H1 (cell line): ENCODE data around the gene ADARB2.

ENCODE experiments used
- CTCF ChIP-seq, 3 experiments: IDR thresholded peaks; 1 replicate in 2 of 3; 2 replicates in 1 of 3; pipeline versions ENCODE4 v1.5.1 to v1.6.1; 2011; ENCODE audit warnings: low read length in 3 of 3, mild to moderate bottlenecking in 3 of 3, inconsistent platforms in 2 of 3, low read depth in 1 of 3, moderate library complexity in 1 of 3; ENCODE audit not compliant: insufficient read depth in 1 of 3; ENCODE audit errors: control extremely low read depth in 1 of 3
- POLR2A ChIP-seq, 2 experiments: IDR thresholded peaks; 1 replicate in 1 of 2; 2 replicates in 1 of 2; pipeline ENCODE4 v1.6.1; 2011; ENCODE audit warnings: low read depth in 2 of 2, low read length in 2 of 2, mild to moderate bottlenecking in 2 of 2; ENCODE audit errors: control extremely low read depth in 1 of 2

GRCh38 chr10:1520909-1521565 is 216.3 kb downstream of the ADARB2 start:
- no peak for TF ChIP-seq CTCF (IDR thresholded peaks at IDR 0.05; ENCODE audit: control extremely low read depth in 1 of 3, insufficient read depth in 1 of 3, low read depth in 1 of 3, low read length in 3 of 3)
- TF ChIP-seq POLR2A (IDR thresholded peaks at IDR 0.05; ENCODE audit: control extremely low read depth in 1 of 2, low read depth in 2 of 2, low read length in 2 of 2) = no peak
